MM.1S (cell line): ENCODE results near the gene USF2.

Source experiments
- CTCF ChIP-seq: fragments of 300-600 bp; sonication (generic); IDR thresholded peaks from 2 replicates; pipeline ENCODE4 v1.5.1; 2016; ENCODE audit warnings: antibody characterized with exemption, low read length, mixed read lengths
- EZH2 ChIP-seq: fragments of 300-600 bp; sonication (generic); optimal IDR thresholded peaks from 2 replicates; pipeline ENCODE3; 2017; ENCODE audit warnings: low read depth, mild to moderate bottlenecking, antibody characterized with exemption, low read length, mixed read lengths
- EZH2phosphoT487 ChIP-seq: fragments of 300-600 bp; sonication (generic); IDR thresholded peaks from 2 replicates; pipeline ENCODE4 v1.6.1; 2018; ENCODE audit warnings: antibody characterized with exemption, low read length

- TF ChIP-seq CTCF = no peak
- TF ChIP-seq EZH2phosphoT487 = no peak
- no peak for TF ChIP-seq EZH2
Observed at GRCh38 chr19:35295792-35296462, 27.2 kb downstream of the USF2 start.
